NCI-H128 (cell line): ENCODE data around the gene G0S2.

Source experiments
- DNase-seq: peaks from one replicate; lab custom pipeline; 2025; ENCODE audit not compliant: unreplicated experiment; lab: John Stamatoyannopoulos, UW

The G0S2 gene

GRCh38 chr1:209714338-209714737, 39.1 kb downstream of the G0S2 start:
- no peak for DNase-seq

- no peak for DNase-seq
These were observed 40.1 kb downstream of the G0S2 start for GRCh38 chr1:209715314-209715713.

- no peak for DNase-seq
These were observed 42.6 kb downstream of the G0S2 start for GRCh38 chr1:209717818-209718217.

- no peak for DNase-seq
These were observed 45.1 kb downstream of the G0S2 start for GRCh38 chr1:209720326-209720725.

- no peak for DNase-seq
These were observed 45.6 kb downstream of the G0S2 start for GRCh38 chr1:209720826-209721225.

GRCh38 chr1:209721323-209721722, 46.1 kb downstream of the G0S2 start:
- DNase-seq, result no peak

- DNase-seq, result no peak
These were observed 48.1 kb downstream of the G0S2 start for GRCh38 chr1:209723265-209723664.

- DNase-seq, result no peak
These were observed 48.8 kb downstream of the G0S2 start for GRCh38 chr1:209723756-209724693.
